CD4-positive, alpha-beta memory T cell (primary cell): ENCODE results near the gene AMHR2. TPM values are rescaled to one million over a fixed set of nuclear protein-coding genes. Genes with fewer than 3 reads are reported as not detected.

Experiments used
- CTCF ChIA-PET: fragments of 350-600 bp; sonication (Branson Sonifier 250); formaldehyde crosslinking; loops from one replicate; lab custom pipeline; 2021; ENCODE audit warnings: inconsistent platforms; ENCODE audit not compliant: partially characterized antibody; lab: Charles Lee
- POLR2A ChIA-PET: fragments of 350-600 bp; sonication (Branson Sonifier 250); formaldehyde crosslinking; loops from one replicate; lab custom pipeline; 2021; ENCODE audit not compliant: partially characterized antibody; lab: Charles Lee
- DNase-seq, 5 donors: peaks; one replicate each; pipeline versions ENCODE4 v3.0.0 to v3.0.0-alpha.2; 2020 to 2022; ENCODE audit warnings: mixed read lengths in 1 of 5
- H3K27ac ChIP-seq: one replicate; pipeline ENCODE4 v1.7.0; 2013; ENCODE audit warnings: low read depth, low read length
- H3K27me3 ChIP-seq: 2 replicates; pipeline ENCODE4 v1.7.0; 2013; ENCODE audit warnings: mild to moderate bottlenecking, low read length, moderate library complexity; ENCODE audit not compliant: insufficient read depth
- H3K36me3 ChIP-seq: 2 replicates; pipeline ENCODE4 v1.7.0; 2013; ENCODE audit warnings: mild to moderate bottlenecking, low read length, moderate library complexity; ENCODE audit not compliant: insufficient read depth
- H3K4me1 ChIP-seq: 2 replicates; pipeline ENCODE4 v1.7.0; 2013; ENCODE audit warnings: mild to moderate bottlenecking, low read length, moderate library complexity; ENCODE audit not compliant: insufficient read depth
- H3K4me3 ChIP-seq, 2 donors: one replicate each; pipeline ENCODE4 v1.7.0; 2013; ENCODE audit warnings: low read length in 2 of 2, mild to moderate bottlenecking in 1 of 2
- H3K9me3 ChIP-seq, 2 donors: one replicate each; pipeline ENCODE4 v1.7.0; 2013; ENCODE audit warnings: low read length in 2 of 2, control low read depth in 1 of 2; ENCODE audit not compliant: control insufficient read depth in 1 of 2
- H3K27ac Mint-ChIP-seq, 7 donors: one replicate each; pipeline ENCODE4 v1.8.0; 2020 to 2021; ENCODE audit warnings: mixed read lengths in 7 of 7, mild to moderate bottlenecking in 6 of 7, inconsistent platforms in 3 of 7, moderate library complexity in 3 of 7
- H3K27me3 Mint-ChIP-seq, 2 donors: one replicate each; pipeline ENCODE4 v1.8.0; 2020 to 2021; ENCODE audit warnings: mixed read lengths in 2 of 2
- H3K36me3 Mint-ChIP-seq, 2 donors: one replicate each; pipeline ENCODE4 v1.8.0; 2020 to 2021; ENCODE audit warnings: mixed read lengths in 2 of 2, inconsistent platforms in 1 of 2, mild to moderate bottlenecking in 1 of 2
- H3K4me1 Mint-ChIP-seq, 4 donors: one replicate each; pipeline ENCODE4 v1.8.0; 2020 to 2021; ENCODE audit warnings: mixed read lengths in 4 of 4, mild to moderate bottlenecking in 1 of 4
- H3K4me3 Mint-ChIP-seq, 8 donors: one replicate each; pipeline ENCODE4 v1.8.0; 2020 to 2021; ENCODE audit warnings: mixed read lengths in 8 of 8, mild to moderate bottlenecking in 7 of 8, moderate library complexity in 6 of 8, inconsistent platforms in 3 of 8
- H3K9me3 Mint-ChIP-seq, 8 donors: one replicate each; pipeline ENCODE4 v1.8.0; 2020 to 2021; ENCODE audit warnings: mixed read lengths in 8 of 8, mild to moderate bottlenecking in 5 of 8, inconsistent platforms in 3 of 8, moderate library complexity in 1 of 8
- intact Hi-C: fragments of 100-400 bp; cut with micrococcal nuclease; formaldehyde crosslinking; loops from one replicate; pipeline ENCODE4 v1.15.1; 2023
- polyA plus RNA-seq, 2 donors: library from polyadenylated mRNA; unstranded; fragments of 300-500 nt; fragmentation: Illumina TruSeq; gene quantifications; one replicate each; pipeline ENCODE4 v1.2.3, GENCODE V29; 2021
- total RNA-seq, 2 experiments: library from RNA; stranded (reverse); gene quantifications; one replicate each; pipeline ENCODE4 v1.2.3, GENCODE V29; 2021

The AMHR2 gene
- total and polyA plus RNA-seq, 4 experiments from 2014 or later, result not detected

DNA sequence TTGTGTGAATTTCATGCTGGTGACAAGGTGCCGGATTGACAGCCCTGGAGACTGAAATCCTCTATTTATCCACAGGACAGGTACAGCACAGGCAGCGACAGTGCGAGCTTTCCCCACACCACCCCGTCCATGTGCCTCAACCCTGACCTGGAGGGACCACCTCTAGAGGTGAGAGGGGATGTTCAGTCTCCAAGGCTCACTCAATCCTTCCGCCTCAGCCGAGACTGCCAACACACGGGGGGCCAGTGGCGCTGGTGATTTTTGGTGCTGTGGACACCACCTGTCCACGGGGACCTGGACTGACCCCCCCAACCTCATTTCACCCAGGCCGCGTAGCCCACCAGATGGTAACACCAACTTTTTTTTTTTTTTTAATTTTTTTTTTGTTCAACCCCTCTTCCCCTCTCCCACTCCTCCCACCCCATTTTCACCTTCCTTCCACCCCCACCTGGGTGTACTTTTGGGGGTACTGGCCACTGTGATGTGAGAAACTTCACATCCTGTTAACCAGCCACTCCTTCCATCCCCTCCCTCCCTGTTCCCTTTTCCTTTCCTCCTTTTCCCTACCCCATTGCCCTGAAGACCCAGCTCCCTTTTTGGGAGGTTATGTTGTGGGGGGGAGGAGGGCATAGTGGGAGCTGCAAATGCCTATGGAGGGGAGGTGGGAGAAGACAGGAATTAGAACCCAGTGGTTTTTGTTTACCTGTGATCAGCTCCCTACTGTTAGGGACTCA is 41.2 kb downstream of the AMHR2 start:
- H3K9me3 ChIP-seq, result no peaks in the 10 kb centered on the region
- H3K27ac ChIP-seq, result no peak overlapping the region
- ChIA-PET CTCF (interaction anchor here (1.6 kb wide), 1 partner anchor 44 kb away, joined by 4 read pairs; no protein-coding TSS in a partner anchor), POLR2A (interaction anchor here (1.1 kb wide), 1 partner anchor 36 kb away, joined by 7 read pairs; the partner anchor contains the start of gene TARBP2)
- H3K27me3 ChIP-seq, result no peaks in the 10 kb centered on the region
- Mint-ChIP-seq H3K36me3 (peaks cover 73 to 92% of the 10 kb centered on the region in 2 donors), H3K4me3 (no peak overlapping the region), H3K27ac (peak overlapping the region in 4 of 7 donors; percentile 36 to 73 (median 60)), H3K27me3 (no peaks in the 10 kb centered on the region), H3K9me3 (no peaks in the 10 kb centered on the region), H3K4me1 (peaks cover 19 to 41% (median 30%) of the 10 kb centered on the region in 4 donors)
- no peak for DNase-seq
- H3K4me3 ChIP-seq, result no peak overlapping the region
- H3K36me3 ChIP-seq, result peaks cover 99% of the 10 kb centered on the region
- intact Hi-C loops, result no loop called here
- no peaks in the 10 kb centered on the region for H3K4me1 ChIP-seq

DNA sequence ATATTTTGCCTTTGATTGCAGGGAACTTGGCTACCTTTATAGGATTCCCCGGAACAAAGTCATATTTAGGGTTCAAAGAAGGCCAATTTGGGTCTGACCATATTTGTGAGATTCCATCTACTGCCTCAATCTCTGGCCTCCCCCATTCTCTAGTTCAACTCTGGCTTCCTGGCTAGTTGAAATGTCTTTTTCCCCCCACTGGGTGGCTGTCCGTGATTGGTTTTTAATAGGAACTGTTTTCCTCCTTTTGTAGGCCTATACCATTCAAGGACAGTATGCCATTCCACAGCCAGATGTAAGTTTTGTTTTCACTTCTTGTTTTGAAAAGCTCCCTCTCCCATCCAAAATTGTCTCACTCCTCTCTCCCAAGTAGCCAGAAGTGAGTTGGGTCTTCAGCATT is 42.0 kb downstream of the AMHR2 start:
- no peak for DNase-seq
- H3K4me1 ChIP-seq, result no peaks in the 10 kb centered on the region
- ChIA-PET POLR2A (no interaction called here), CTCF (interaction anchor here (1.6 kb wide), 1 partner anchor 43 kb away, joined by 4 read pairs; no protein-coding TSS in a partner anchor)
- H3K27ac ChIP-seq, result no peak overlapping the region
- H3K4me3 ChIP-seq, result no peak overlapping the region
- Mint-ChIP-seq H3K4me1 (peaks cover 14 to 33% (median 25%) of the 10 kb centered on the region in 4 donors), H3K9me3 (no peaks in the 10 kb centered on the region), H3K36me3 (peaks cover 68 to 87% of the 10 kb centered on the region in 2 donors), H3K4me3 (no peak overlapping the region), H3K27me3 (no peaks in the 10 kb centered on the region), H3K27ac (peak overlapping the region in 5 of 7 donors; percentile 29 to 67 (median 48))
- no peaks in the 10 kb centered on the region for H3K9me3 ChIP-seq
- no peaks in the 10 kb centered on the region for H3K27me3 ChIP-seq
- peaks cover 97% of the 10 kb centered on the region for H3K36me3 ChIP-seq
- intact Hi-C loops, result no loop called here

DNA sequence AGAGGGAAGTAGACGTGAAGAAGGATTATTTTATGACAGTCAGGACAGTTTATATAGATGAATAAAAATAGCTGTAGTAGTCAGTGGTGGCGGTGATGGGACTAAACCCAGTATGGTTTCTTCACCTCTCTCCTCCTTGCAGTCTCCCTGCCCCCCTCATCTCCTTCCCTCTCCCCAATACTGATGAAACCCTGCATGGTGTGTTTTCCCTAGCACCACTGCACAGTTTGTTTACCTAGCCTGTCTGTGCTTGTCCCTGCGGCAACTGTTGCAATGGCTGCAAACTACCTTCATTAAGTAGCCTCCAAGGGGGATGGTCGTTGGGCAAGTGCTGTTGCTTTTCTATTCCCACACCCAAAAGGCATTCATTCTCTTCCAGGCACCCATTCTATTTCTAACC is 43.0 kb downstream of the AMHR2 start:
- H3K4me3 ChIP-seq, result no peak overlapping the region
- no peak for DNase-seq
- H3K4me3 Mint-ChIP-seq, result no peak overlapping the region
- ChIA-PET CTCF (no interaction called here), POLR2A (interaction anchor here (1.7 kb wide), 1 partner anchor 15 kb away, joined by 4 read pairs; no protein-coding TSS in a partner anchor)
- no peaks in the 10 kb centered on the region for H3K27me3 Mint-ChIP-seq
- peak overlapping the region in 6 of 7 donors; percentile 15 to 69 (median 58) for H3K27ac Mint-ChIP-seq
- H3K36me3 ChIP-seq, result peaks cover 94% of the 10 kb centered on the region
- peaks cover 18 to 34% (median 27%) of the 10 kb centered on the region in 4 donors for H3K4me1 Mint-ChIP-seq
- peaks cover 2% of the 10 kb centered on the region for H3K4me1 ChIP-seq
- peaks cover 67 to 86% of the 10 kb centered on the region in 2 donors for H3K36me3 Mint-ChIP-seq
- no peaks in the 10 kb centered on the region for H3K9me3 Mint-ChIP-seq
- H3K27me3 ChIP-seq, result no peaks in the 10 kb centered on the region
- no peak overlapping the region for H3K27ac ChIP-seq
- H3K9me3 ChIP-seq, result no peaks in the 10 kb centered on the region
- intact Hi-C loops, result no loop called here

GRCh38 chr12:53467082-53467481 is 43.4 kb downstream of the AMHR2 start:
- Histone ChIP-seq H3K4me3 (no peak overlapping the region), H3K27me3 (no peaks in the 10 kb centered on the region), H3K36me3 (peaks cover 94% of the 10 kb centered on the region), H3K9me3 (no peaks in the 10 kb centered on the region), H3K27ac (no peak overlapping the region), H3K4me1 (peaks cover 6% of the 10 kb centered on the region)
- peak overlapping the region in 5 of 7 donors; percentile 15 to 69 (median 64) for H3K27ac Mint-ChIP-seq
- H3K36me3 Mint-ChIP-seq, result peaks cover 68 to 86% of the 10 kb centered on the region in 2 donors
- CTCF ChIA-PET, result interaction anchor here (1.3 kb wide), 1 partner anchor 10 kb away, joined by 4 read pairs; no protein-coding TSS in a partner anchor
- H3K9me3 Mint-ChIP-seq, result no peaks in the 10 kb centered on the region
- no peaks in the 10 kb centered on the region for H3K27me3 Mint-ChIP-seq
- POLR2A ChIA-PET, result interaction anchor here (1.1 to 1.7 kb wide), 2 partner anchors 14 to 34 kb away, joined by 4 read pairs; partner anchors contain the start of gene TARBP2
- intact Hi-C loops, result no loop called here
- DNase-seq, result no peak
- peaks cover 20 to 38% (median 31%) of the 10 kb centered on the region in 4 donors for H3K4me1 Mint-ChIP-seq
- no peak overlapping the region for H3K4me3 Mint-ChIP-seq

DNA sequence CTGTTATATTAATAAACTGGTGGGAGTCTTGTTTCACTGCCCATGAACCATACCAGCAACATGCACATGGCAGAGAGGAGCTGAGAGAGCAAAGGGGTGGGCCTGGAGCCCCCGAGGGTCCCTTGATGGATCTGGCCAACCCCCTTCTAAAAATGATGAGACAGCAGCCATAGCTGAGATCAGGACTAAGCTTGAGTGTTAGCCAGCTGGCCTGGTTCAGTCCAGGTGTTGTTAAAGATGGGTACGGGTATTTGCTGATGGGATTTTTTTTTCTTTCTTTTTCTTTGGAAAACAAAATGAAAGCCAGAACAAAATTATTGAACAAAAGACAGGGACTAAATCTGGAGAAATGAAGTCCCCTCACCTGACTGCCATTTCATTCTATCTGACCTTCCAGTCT is 44.2 kb downstream of the AMHR2 start:
- Histone ChIP-seq H3K4me3 (no peak overlapping the region), H3K9me3 (no peaks in the 10 kb centered on the region), H3K36me3 (peaks cover 94% of the 10 kb centered on the region), H3K27ac (no peak overlapping the region), H3K4me1 (peaks cover 14% of the 10 kb centered on the region), H3K27me3 (no peaks in the 10 kb centered on the region)
- no peak for DNase-seq
- ChIA-PET CTCF (interaction anchor here (1.2 to 1.3 kb wide), 2 partner anchors 9 to 401 kb away, joined by 3 to 4 read pairs; no protein-coding TSS in a partner anchor), POLR2A (interaction anchor here (0.6 to 1.7 kb wide), 3 partner anchors 13 to 33 kb away, joined by 3 to 4 read pairs (median 4); partner anchors contain the start of gene TARBP2)
- peak overlapping the region in 3 of 7 donors; percentile 1 to 77 (median 30) for H3K27ac Mint-ChIP-seq
- peaks cover 61 to 86% of the 10 kb centered on the region in 2 donors for H3K36me3 Mint-ChIP-seq
- intact Hi-C loops, result no loop called here
- no peak overlapping the region for H3K4me3 Mint-ChIP-seq
- H3K4me1 Mint-ChIP-seq, result peaks cover 26 to 41% (median 34%) of the 10 kb centered on the region in 4 donors
- H3K9me3 Mint-ChIP-seq, result no peaks in the 10 kb centered on the region
- H3K27me3 Mint-ChIP-seq, result no peaks in the 10 kb centered on the region

DNA sequence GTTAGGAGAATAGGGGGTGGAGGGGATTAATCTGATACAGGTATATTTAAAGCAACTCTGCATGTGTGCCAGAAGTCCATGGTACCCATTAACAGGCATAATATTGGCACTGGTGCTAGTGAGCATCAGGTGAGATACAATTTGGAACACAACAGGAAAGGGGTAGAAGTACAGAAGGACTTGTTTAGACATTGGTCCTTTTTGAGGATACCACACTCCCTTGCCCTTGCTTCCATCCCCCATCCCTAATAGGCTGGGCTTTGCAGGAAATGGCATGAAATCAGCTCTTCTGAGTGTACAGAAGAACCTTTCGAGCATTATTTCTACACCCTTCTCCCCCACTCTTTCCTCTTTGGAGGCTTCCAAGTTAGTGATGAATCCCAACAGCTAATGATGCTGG is 44.6 kb downstream of the AMHR2 start:
- intact Hi-C loops, result no loop called here
- peaks cover 23 to 42% (median 33%) of the 10 kb centered on the region in 4 donors for H3K4me1 Mint-ChIP-seq
- no peak for DNase-seq
- ChIA-PET POLR2A (interaction anchor here (0.6 to 1.7 kb wide), 3 partner anchors 13 to 33 kb away, joined by 3 to 4 read pairs (median 4); partner anchors contain the start of gene TARBP2), CTCF (interaction anchor here (1.2 to 1.3 kb wide), 2 partner anchors 9 to 401 kb away, joined by 3 to 4 read pairs; no protein-coding TSS in a partner anchor)
- Histone ChIP-seq H3K4me3 (no peak overlapping the region), H3K27ac (no peak overlapping the region), H3K9me3 (no peaks in the 10 kb centered on the region), H3K4me1 (peaks cover 18% of the 10 kb centered on the region), H3K27me3 (no peaks in the 10 kb centered on the region), H3K36me3 (peaks cover 94% of the 10 kb centered on the region)
- peak overlapping the region in 1 of 7 donors; percentile 88 for H3K27ac Mint-ChIP-seq
- no peak overlapping the region for H3K4me3 Mint-ChIP-seq
- no peaks in the 10 kb centered on the region for H3K9me3 Mint-ChIP-seq
- no peaks in the 10 kb centered on the region for H3K27me3 Mint-ChIP-seq
- peaks cover 57 to 84% of the 10 kb centered on the region in 2 donors for H3K36me3 Mint-ChIP-seq
